Measurements from ENCODE around the gene PKN1. TPM values are rescaled to one million over a fixed set of nuclear protein-coding genes. Genes with fewer than 3 reads are reported as not detected.

PKN1 gene
- total RNA-seq, 2 donors from 2014 or later: 119 to 146 TPM

- intact Hi-C loops (cut with DNase I): no loop called here
- no peak for DNase-seq
- ATAC-seq: no peak
Measured at GRCh38 chr19:14519860-14520407, 86.8 kb downstream of the PKN1 start.

DNA sequence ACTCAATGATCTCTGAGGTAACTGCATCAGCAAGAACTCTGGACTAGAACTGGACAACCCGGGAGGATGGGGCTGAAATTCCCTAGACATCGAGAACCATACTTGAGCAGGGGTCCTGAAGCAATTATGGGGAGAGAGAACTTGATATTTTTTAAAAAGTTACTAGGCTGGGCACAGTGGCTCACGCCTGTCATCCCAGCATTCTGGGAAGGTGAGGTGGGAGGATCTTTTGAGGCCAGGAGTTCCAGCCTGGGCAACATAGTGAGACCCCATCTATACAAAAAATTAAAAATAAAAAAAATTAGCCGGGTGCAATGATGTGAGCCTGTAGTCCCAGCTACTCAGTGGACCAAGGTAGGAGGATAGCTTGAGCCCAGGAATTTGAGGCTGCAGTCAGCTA lies 87.4 kb downstream of the PKN1 start:
- no peak for ATAC-seq
- intact Hi-C loops (cut with DNase I): no loop called here
- DNase-seq: no peak

Other genes starting within 250 kb of the PKN1 start
- 10 to 100 TPM; 23.9 to 26.1 TPM for gene ADGRL1, start 227.1 kb upstream of the PKN1 start, total RNA-seq
- gene ADGRE5, start 51.9 kb upstream of the PKN1 start, total RNA-seq: 10 to 100 TPM; 41.6 to 43.8 TPM
- 10 to 100 TPM; 31.8 to 41.6 TPM for gene DDX39A, start 14.0 kb upstream of the PKN1 start, total RNA-seq
- under 1 TPM; 0.24 to 0.97 TPM for gene PTGER1, start 42.0 kb downstream of the PKN1 start, total RNA-seq
- 10 to 100 TPM; 49.7 to 49.8 TPM for gene GIPC1, start 62.8 kb downstream of the PKN1 start, total RNA-seq
- gene DNAJB1, start 85.1 kb downstream of the PKN1 start, total RNA-seq: 10 to 100 TPM; 50.7 to 70.5 TPM
- gene TECR, start 96.3 kb downstream of the PKN1 start, total RNA-seq: 100 to 1,000 TPM in 1 of 2 donors, 10 to 100 TPM in 1; 85.7 to 108 TPM
- gene NDUFB7, start 138.8 kb downstream of the PKN1 start, total RNA-seq: 100 to 1,000 TPM; 357 to 393 TPM
- gene CLEC17A, start 149.8 kb downstream of the PKN1 start, total RNA-seq: not detected
- gene ADGRE3, start 241.5 kb downstream of the PKN1 start, total RNA-seq: under 1 TPM in 1 of 2 donors, not detected in 1; 0.27 TPM

All from left cardiac atrium (tissue), 4 donors.